ENCODE measurements around the gene SACM1L.

Gene SACM1L

DNA sequence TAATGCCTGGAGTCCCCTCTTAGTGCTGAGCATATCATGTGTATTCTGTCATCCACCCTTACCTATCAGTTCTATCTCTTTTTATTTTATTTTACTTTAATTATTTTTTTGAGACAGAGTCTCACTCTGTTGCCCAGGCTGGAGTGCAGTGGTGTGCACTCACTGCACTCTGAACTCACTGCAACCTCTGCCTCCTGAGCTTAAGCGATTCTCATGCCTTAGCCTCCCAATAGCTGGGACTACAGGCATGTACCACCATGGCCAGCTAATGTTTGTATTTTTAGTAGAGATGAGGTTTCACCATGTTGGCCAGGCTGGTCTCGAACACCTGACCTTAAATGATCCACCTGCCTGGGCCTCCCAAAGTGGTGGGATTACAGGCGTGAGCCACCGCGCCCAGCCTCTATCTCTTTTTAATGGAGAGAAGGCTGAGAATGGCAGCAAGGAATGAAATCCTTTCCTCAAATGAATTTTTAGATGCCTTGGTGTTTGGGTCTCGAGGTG lies 11.4 kb downstream of the SACM1L start:
- no peak for DNase-seq

DNA sequence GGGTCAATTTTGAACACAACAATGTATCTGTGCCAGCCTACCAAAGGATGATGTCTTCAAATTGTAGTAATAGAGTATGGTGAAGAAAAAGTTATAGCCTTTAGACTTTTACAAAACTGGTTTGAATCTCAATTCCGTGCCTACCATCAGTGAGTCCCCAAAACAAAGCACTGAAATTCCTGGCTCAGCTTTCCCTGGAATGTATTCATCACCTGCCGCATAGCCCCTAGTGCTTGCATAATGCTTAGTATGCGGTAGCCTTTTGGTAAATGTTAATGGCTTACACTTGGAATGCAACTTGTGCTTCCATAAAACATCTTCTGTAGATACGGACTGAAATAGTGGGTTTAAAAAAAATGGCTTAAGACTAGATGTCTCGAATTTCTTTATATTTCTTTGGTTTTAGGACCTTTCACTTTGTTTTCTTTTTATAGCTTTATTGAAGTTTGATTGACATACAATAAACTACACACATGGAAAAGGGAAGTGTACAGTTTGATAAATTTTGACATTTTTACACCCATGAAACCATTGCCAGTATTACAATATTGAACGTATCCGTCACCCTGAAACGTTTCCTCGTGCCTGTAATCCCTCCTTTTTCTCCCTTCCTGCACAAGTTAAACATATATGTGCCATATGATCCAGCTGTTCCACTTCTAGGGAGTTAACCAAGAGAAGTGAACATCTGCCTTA lies 12.1 kb downstream of the SACM1L start:
- DNase-seq = no peak

DNA sequence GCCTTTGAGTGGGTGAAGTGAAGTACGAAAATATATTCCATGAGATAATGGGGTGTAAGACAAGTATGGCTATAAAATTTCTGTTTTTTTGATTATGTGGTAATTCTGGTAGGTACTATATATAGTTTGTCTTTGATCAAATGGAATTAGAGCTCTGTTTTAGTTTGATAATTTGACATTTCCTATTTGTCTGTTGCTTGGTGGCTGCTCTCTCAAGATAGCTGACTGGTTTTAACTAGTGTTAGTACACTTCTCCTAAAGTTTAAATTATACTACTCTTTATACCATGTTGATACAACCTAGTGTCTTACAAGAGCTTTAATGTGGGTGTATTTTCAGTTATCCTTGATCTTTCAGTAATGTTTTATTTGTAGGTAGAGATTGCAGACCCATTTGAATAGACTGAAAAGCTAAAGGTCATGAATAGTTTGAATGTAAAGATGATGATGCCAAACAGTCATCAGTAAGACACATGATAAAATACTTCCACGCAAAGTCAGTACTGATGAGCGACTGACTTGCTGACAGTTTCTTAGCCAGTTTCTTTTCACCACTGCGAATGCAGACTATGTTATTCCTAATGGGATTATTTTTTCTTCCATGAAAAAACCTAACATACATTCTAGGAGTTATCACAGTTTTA lies 15.2 kb downstream of the SACM1L start:
- DNase-seq = no peak

- no peak for DNase-seq
These were observed 16.9 kb downstream of the SACM1L start for GRCh38 chr3:45705839-45706808.

- no peak for DNase-seq
These were observed 22.7 kb downstream of the SACM1L start for GRCh38 chr3:45711931-45712330.

- DNase-seq = no peak
These were observed 23.4 kb downstream of the SACM1L start for GRCh38 chr3:45712434-45713110.

DNA sequence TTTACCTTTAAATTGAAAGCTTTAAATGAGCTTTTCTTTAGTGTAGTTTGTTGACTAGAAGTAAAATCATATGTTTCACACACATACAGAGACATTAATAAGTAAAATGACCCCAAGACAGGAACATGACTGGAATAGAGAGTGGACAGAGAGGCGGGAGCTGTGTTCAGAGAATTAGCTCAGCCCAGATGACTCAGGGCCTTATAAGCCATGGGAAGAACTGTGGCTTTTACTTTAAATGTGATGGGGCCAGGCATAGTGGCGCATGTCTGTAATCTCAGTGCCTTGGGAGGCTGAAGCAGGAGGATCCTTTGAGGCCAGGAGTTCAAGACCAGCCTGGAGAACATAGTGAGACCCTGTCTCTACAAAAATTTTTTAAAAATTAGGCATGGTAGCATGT lies 26.7 kb downstream of the SACM1L start:
- DNase-seq = no peak

GRCh38 chr3:45716790-45717336 lies 27.7 kb downstream of the SACM1L start:
- DNase-seq = no peak

DNA sequence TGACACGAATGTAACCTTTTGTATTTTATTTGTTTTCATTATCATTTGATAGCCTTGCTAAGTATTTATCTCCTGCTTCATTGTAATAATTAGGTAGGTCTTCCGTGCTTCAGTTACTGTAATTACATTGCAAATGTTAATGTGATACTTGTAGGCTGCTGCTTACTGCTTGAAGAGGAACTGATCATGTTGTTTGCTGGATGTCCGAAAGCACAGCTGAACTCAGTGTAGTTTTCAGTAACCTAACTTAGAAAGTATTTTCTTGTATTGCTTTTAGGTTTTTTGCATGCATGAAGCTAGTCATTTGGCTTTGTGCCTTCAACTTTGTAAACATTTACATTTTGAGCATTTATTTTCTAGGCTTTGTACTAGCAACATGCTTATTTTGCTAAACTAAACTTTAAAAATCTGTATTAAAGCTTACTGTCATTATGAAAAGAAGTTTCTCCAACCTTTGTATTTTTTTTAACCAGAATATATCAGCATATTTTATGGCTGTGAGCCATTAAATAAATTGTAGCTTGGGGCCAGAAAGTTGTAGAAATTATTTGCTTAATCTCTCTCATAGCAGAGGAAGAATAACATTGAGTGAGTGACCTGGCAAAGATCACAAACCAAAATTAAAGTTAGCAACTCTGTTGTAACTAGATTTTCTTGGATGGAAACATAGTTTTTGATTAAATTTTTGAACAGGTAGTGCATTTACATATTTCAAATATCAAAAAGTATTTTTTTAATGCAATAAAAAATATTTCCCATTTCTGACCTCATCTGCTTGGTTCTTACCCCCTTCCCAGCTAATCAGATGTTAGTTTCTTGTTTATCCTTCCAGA lies 30.7 kb downstream of the SACM1L start:
- no peak for DNase-seq

- DNase-seq = no peak
These were observed 35.7 kb downstream of the SACM1L start for GRCh38 chr3:45724911-45725310.

DNA sequence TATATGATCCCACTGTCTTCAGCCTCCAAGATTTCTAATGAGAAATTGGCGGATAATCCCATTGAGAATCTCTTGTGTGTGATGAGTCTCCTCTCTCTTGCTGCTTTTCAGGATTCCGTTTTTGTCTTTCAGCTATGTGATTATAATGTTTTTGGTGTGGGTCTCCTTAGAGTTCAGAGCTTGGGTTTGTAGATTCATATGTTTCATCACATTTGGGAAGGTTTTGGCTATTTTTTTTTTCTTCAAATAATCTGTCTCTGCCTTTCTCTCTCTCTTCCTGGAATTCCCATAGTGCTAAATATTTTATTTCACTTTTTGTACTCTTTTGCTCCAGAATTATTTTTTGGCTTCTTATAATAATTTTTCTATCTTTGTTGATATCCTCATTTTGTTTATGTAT lies 40.4 kb downstream of the SACM1L start:
- no peak for DNase-seq

DNA sequence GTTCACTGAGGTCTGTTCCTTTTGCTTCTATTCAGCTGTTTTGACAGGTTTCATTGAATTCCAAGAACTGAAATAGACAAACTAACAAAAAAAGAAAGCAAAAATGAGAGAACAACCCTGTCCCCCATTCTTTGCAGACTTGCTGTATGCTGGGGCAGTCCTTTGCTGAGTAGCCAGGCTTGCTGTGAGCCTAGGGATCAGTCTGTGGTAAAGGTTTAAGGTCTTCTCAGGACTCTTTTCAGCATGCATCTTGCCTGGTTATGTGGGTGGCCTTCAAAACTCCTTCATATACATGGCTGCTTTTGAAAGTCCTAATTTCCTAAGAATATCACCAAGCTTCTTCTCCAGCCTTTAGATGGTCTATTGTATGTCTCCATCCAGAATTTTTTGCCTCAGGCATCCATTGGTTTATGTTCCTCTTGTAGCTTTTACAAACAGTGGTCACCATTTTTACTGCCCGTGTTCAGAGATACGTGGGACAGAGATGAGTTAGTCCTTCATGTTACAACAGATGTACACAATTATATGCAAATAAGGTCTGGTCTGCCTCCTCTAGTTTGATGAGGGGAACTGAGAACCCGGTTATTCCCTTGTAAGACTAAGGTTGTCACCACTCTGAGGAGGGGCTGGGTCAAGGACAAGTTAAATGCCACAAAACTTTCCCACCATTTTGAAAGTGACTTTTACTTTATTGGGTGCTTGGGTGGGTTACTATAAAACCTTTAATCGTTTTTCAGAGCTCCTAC lies 41.4 kb downstream of the SACM1L start:
- no peak for DNase-seq

- DNase-seq = no peak
These were observed 47.5 kb downstream of the SACM1L start for GRCh38 chr3:45736707-45737106.

- DNase-seq = no peak
These were observed 48.0 kb downstream of the SACM1L start for GRCh38 chr3:45737234-45737633.

DNA sequence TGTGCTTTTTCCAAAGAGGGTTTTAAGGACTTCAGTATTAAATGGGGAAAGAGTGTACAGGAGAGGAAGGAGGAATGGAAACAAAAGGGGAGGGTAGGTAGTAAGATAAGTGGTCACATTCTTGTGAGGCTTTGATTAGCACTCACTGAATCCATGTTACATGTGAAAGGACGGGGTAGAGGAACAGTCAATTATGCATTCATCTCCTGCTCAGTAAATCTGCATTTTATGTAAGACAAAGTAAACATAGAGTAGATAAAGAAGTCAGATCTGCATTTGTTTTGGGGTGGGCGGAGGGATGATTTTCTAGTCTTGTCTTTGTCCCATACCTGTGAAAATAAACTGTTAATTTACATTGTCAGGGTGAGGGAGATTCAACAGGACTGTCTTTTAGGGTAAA lies 50.8 kb downstream of the SACM1L start:
- DNase-seq = no peak

GRCh38 chr3:45741247-45741646 lies 52.1 kb downstream of the SACM1L start:
- DNase-seq = no peak

GRCh38 chr3:45741742-45742460 lies 52.7 kb downstream of the SACM1L start:
- DNase-seq = no peak

DNA sequence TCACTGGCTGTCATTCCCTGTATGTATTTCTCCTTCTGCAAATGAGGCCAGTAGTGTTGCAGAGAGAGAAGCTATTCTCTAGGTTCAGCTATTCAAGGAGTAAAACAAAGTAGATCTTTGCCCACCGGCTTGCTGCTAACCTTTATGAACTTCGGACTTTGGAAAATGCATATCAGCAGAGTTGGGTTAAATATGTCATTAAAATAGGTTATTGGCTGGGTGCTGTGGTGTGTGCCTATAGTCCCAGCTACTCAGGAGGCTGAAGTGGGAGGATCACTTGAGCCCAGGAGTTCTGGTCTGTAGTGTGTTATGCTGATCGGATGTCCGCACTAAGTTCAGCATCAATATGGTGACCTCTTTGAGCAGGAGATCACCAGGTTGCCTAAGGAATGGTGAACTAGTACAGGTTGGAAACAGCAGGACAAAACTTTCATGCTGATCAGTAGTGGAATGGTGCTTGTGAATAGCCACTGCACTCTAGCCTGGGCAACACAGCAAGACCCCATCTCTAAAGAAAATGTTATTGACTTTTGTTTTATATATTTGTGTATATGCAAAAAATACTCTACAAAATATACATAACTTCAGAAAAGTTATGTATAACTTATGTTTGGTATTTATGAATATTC lies 53.4 kb downstream of the SACM1L start:
- DNase-seq = no peak

GRCh38 chr3:45746165-45746776 lies 57.1 kb downstream of the SACM1L start:
- DNase-seq = no peak
